WTC11 (cell line): ENCODE measurements around the gene SIGLEC1. TPM values are rescaled to one million over a fixed set of nuclear protein-coding genes. Genes with fewer than 3 reads are reported as not detected.
A peak's percentile ranks its signal among the peaks of the same experiment; 100 is the strongest.

ENCODE experiments used
- ATAC-seq: fragments of 200-7000 bp; cut with Tn5 transposase; 2 replicates; pipeline ENCODE4 v1.10.0; 2021; ENCODE audit warnings: mild to moderate bottlenecking, moderate library complexity
- CTCF ChIA-PET: fragments of 300-600 bp; sonication (Branson Sonifier 250); formaldehyde crosslinking; loops from one replicate; lab custom pipeline; 2021; ENCODE audit warnings: antibody characterized with exemption; lab: Charles Lee
- POLR2A ChIA-PET: fragments of 350-600 bp; sonication (Branson Sonifier 250); formaldehyde crosslinking; loops from one replicate; lab custom pipeline; 2021; ENCODE audit warnings: antibody characterized with exemption; lab: Charles Lee
- DNase-seq: peaks from one replicate; pipeline ENCODE4 v3.0.0; 2021; ENCODE audit warnings: low spot score
- H3K27ac Mint-ChIP-seq: 2 replicates; pipeline ENCODE4 v1.8.0; 2021; ENCODE audit warnings: mixed read lengths
- H3K27me3 Mint-ChIP-seq: 2 replicates; pipeline ENCODE4 v1.8.0; 2021; ENCODE audit warnings: low read depth, mild to moderate bottlenecking, moderate library complexity, mixed read lengths
- H3K36me3 Mint-ChIP-seq: 2 replicates; pipeline ENCODE4 v1.8.0; 2021; ENCODE audit warnings: mixed read lengths
- H3K4me1 Mint-ChIP-seq: 2 replicates; pipeline ENCODE4 v1.8.0; 2022; ENCODE audit warnings: mixed read lengths
- H3K4me3 Mint-ChIP-seq: 2 replicates; pipeline ENCODE4 v1.8.0; 2021; ENCODE audit warnings: mild to moderate bottlenecking, moderate library complexity, mixed read lengths
- H3K9me3 Mint-ChIP-seq: 2 replicates; pipeline ENCODE4 v1.8.0; 2021; ENCODE audit warnings: mixed read lengths
- ATF1 ChIP-seq: sonication (generic); formaldehyde crosslinking; IDR thresholded peaks from 2 replicates; pipeline ENCODE4 v1.8.1; 2023; ENCODE audit warnings: mild to moderate bottlenecking, moderate library complexity, missing genetic modification reagents
- GABPB1 ChIP-seq: sonication (generic); formaldehyde crosslinking; IDR thresholded peaks from 2 replicates; pipeline ENCODE4 v1.8.1; 2023; ENCODE audit warnings: mild to moderate bottlenecking, missing genetic modification reagents
- GTF2I ChIP-seq: fragments of 250-450 bp; sonication (Bioruptor Pico); conservative IDR thresholded peaks from 2 replicates; pipeline ENCODE4 v1.4.0; 2021; ENCODE audit warnings: mild to moderate bottlenecking
- HMGA2 ChIP-seq: fragments of 250-450 bp; sonication (Bioruptor Pico); IDR thresholded peaks from 2 replicates; pipeline ENCODE4 v1.4.0; 2021; ENCODE audit warnings: mild to moderate bottlenecking, moderate library complexity
- MXD4 ChIP-seq: fragments of 250-450 bp; sonication (Bioruptor Pico); IDR thresholded peaks from 2 replicates; pipeline ENCODE4 v1.8.0; 2021; ENCODE audit warnings: mild to moderate bottlenecking, moderate library complexity, borderline replicate concordance
- MYBL2 ChIP-seq: sonication (generic); formaldehyde crosslinking; IDR thresholded peaks from 2 replicates; pipeline ENCODE4 v1.8.1; 2023; ENCODE audit warnings: mild to moderate bottlenecking, moderate library complexity, missing genetic modification reagents
- NFATC4 ChIP-seq: fragments of 250-450 bp; sonication (Bioruptor Pico); IDR thresholded peaks from 2 replicates; pipeline ENCODE4 v1.9.0; 2021; ENCODE audit warnings: mild to moderate bottlenecking
- NFYB ChIP-seq: sonication (generic); formaldehyde crosslinking; conservative IDR thresholded peaks from 2 replicates; pipeline ENCODE4 v1.8.0; 2022; ENCODE audit warnings: low read depth, missing genetic modification reagents
- NR2C2 ChIP-seq: sonication (generic); formaldehyde crosslinking; IDR thresholded peaks from 2 replicates; pipeline ENCODE4 v1.8.0; 2022; ENCODE audit warnings: mild to moderate bottlenecking, missing genetic modification reagents
- RELA ChIP-seq: sonication (generic); formaldehyde crosslinking; IDR thresholded peaks from 2 replicates; pipeline ENCODE4 v1.8.1; 2022; ENCODE audit warnings: missing genetic modification reagents, mild to moderate bottlenecking, borderline replicate concordance
- SP1 ChIP-seq: sonication (generic); formaldehyde crosslinking; conservative IDR thresholded peaks from 2 replicates; pipeline ENCODE4 v1.8.1; 2022; ENCODE audit warnings: missing genetic modification reagents
- ZBTB21 ChIP-seq: sonication (generic); formaldehyde crosslinking; IDR thresholded peaks from 2 replicates; pipeline ENCODE4 v1.8.1; 2023; ENCODE audit warnings: mild to moderate bottlenecking, missing genetic modification reagents, borderline replicate concordance
- ZNF138 ChIP-seq: sonication (generic); formaldehyde crosslinking; conservative IDR thresholded peaks from 2 replicates; pipeline ENCODE4 v1.8.1; 2022; ENCODE audit warnings: mild to moderate bottlenecking, moderate library complexity, missing genetic modification reagents
- ZNF232 ChIP-seq: sonication (generic); formaldehyde crosslinking; IDR thresholded peaks from 2 replicates; pipeline ENCODE4 v1.8.0; 2022; ENCODE audit warnings: mild to moderate bottlenecking, missing genetic modification reagents
- ZNF396 ChIP-seq: fragments of 250-450 bp; sonication (Bioruptor Pico); IDR thresholded peaks from 2 replicates; pipeline ENCODE4 v1.8.0; 2021; ENCODE audit warnings: mild to moderate bottlenecking, moderate library complexity, borderline replicate concordance
- ZNF416 ChIP-seq: fragments of 250-450 bp; sonication (Bioruptor Pico); IDR thresholded peaks from 2 replicates; pipeline ENCODE4 v1.9.0; 2021; ENCODE audit warnings: mild to moderate bottlenecking, inconsistent platforms
- ZNF423 ChIP-seq: fragments of 250-450 bp; sonication (Bioruptor Pico); IDR thresholded peaks from 2 replicates; pipeline ENCODE4 v2.1.2; 2022; ENCODE audit warnings: mild to moderate bottlenecking, moderate library complexity
- total RNA-seq: library from RNA; stranded (reverse); gene quantifications from 3 replicates; pipeline ENCODE4 v1.2.3, GENCODE V29; 2021
- TF ChIP-seq, protein P1 (sequence below): sonication (generic); formaldehyde crosslinking; IDR thresholded peaks from 2 replicates; pipeline ENCODE4 v1.8.1; 2023; ENCODE audit warnings: mild to moderate bottlenecking, missing genetic modification reagents
- TF ChIP-seq, protein P2 (sequence below): fragments of 200-600 bp; IDR thresholded peaks from 2 replicates; pipeline ENCODE4 v1.8.0; 2022; ENCODE audit warnings: antibody characterized with exemption
- TF ChIP-seq, protein P3 (sequence below): sonication (generic); formaldehyde crosslinking; IDR thresholded peaks from 2 replicates; pipeline ENCODE4 v1.8.0; 2022; ENCODE audit warnings: mild to moderate bottlenecking, missing genetic modification reagents
- TF ChIP-seq, protein P4 (sequence below): sonication (generic); formaldehyde crosslinking; IDR thresholded peaks from 2 replicates; pipeline ENCODE4 v1.8.0; 2022; ENCODE audit warnings: mild to moderate bottlenecking, missing genetic modification reagents
- TF ChIP-seq, protein P5 (sequence below): fragments of 250-450 bp; sonication (Bioruptor Pico); IDR thresholded peaks from 2 replicates; pipeline ENCODE4 v1.9.0; 2021; ENCODE audit warnings: mild to moderate bottlenecking
- TF ChIP-seq, protein P6 (sequence below): sonication (generic); formaldehyde crosslinking; IDR thresholded peaks from 2 replicates; pipeline ENCODE4 v1.8.1; 2022; ENCODE audit warnings: mild to moderate bottlenecking, missing genetic modification reagents, moderate library complexity, borderline replicate concordance
- TF ChIP-seq, protein P7 (sequence below): sonication (generic); formaldehyde crosslinking; conservative IDR thresholded peaks from 2 replicates; pipeline ENCODE4 v1.8.1; 2023; ENCODE audit warnings: mild to moderate bottlenecking, low read depth, missing genetic modification reagents, moderate library complexity
- TF ChIP-seq, protein P8 (sequence below): sonication (generic); formaldehyde crosslinking; IDR thresholded peaks from 2 replicates; pipeline ENCODE4 v1.8.1; 2023; ENCODE audit warnings: mild to moderate bottlenecking, missing genetic modification reagents

The SIGLEC1 gene
- total RNA-seq, 1 experiment from 2014 or later: 0.04 TPM

DNA sequence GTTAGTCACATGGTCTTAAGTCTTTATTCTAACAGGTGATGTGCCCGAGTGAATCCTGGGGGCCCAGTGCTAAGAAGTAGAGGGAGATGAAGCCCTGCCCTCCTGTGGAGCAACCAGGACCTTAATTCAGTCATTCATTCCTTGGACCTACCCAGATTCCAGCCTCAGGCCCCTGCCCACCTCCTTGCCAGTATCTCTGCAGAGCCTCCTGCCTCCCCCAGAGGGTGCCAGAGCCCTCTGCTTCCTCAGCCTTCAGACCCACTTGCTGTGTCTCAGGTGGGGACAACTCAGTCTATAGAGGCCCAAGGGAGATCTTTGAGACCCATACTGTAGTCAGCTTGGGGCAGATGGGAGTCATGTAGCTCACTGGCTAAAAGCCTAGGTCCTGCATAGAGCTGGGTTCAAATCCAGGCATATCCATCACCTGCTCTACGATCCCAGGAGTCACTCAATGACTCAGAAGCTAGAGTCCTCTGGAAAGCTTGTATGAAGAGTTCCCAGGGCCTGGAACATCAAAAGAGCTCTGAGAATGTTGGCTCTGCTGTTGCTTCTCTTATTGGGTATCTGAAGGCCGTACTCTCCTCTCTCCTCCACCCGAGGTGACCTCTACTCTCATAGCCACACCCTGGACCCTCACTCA is 3.9 kb upstream of the SIGLEC1 start:
- ATAC-seq (peak; percentile 98), DNase-seq (peak; percentile 70)
- no peak for TF ChIP-seq MYBL2
- TF ChIP-seq, protein P1, sequence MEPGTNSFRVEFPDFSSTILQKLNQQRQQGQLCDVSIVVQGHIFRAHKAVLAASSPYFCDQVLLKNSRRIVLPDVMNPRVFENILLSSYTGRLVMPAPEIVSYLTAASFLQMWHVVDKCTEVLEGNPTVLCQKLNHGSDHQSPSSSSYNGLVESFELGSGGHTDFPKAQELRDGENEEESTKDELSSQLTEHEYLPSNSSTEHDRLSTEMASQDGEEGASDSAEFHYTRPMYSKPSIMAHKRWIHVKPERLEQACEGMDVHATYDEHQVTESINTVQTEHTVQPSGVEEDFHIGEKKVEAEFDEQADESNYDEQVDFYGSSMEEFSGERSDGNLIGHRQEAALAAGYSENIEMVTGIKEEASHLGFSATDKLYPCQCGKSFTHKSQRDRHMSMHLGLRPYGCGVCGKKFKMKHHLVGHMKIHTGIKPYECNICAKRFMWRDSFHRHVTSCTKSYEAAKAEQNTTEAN (CRISPR knock-in tag): no peak
- TF ChIP-seq, protein P2, sequence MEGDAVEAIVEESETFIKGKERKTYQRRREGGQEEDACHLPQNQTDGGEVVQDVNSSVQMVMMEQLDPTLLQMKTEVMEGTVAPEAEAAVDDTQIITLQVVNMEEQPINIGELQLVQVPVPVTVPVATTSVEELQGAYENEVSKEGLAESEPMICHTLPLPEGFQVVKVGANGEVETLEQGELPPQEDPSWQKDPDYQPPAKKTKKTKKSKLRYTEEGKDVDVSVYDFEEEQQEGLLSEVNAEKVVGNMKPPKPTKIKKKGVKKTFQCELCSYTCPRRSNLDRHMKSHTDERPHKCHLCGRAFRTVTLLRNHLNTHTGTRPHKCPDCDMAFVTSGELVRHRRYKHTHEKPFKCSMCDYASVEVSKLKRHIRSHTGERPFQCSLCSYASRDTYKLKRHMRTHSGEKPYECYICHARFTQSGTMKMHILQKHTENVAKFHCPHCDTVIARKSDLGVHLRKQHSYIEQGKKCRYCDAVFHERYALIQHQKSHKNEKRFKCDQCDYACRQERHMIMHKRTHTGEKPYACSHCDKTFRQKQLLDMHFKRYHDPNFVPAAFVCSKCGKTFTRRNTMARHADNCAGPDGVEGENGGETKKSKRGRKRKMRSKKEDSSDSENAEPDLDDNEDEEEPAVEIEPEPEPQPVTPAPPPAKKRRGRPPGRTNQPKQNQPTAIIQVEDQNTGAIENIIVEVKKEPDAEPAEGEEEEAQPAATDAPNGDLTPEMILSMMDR: peak; percentile 41; the same call in 1 of the 2 replicates
- TF ChIP-seq, protein P3, sequence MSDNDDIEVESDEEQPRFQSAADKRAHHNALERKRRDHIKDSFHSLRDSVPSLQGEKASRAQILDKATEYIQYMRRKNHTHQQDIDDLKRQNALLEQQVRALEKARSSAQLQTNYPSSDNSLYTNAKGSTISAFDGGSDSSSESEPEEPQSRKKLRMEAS (CRISPR knock-in tag): no peak
- TF ChIP-seq NFATC4 (CRISPR knock-in tag): no peak
- TF ChIP-seq, protein P4, sequence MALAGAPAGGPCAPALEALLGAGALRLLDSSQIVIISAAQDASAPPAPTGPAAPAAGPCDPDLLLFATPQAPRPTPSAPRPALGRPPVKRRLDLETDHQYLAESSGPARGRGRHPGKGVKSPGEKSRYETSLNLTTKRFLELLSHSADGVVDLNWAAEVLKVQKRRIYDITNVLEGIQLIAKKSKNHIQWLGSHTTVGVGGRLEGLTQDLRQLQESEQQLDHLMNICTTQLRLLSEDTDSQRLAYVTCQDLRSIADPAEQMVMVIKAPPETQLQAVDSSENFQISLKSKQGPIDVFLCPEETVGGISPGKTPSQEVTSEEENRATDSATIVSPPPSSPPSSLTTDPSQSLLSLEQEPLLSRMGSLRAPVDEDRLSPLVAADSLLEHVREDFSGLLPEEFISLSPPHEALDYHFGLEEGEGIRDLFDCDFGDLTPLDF (CRISPR knock-in tag): no peak
- TF ChIP-seq ZNF416 (CRISPR knock-in tag): no peak
- TF ChIP-seq ZNF423 (CRISPR knock-in tag): 0 out of 2 replicates have a peak, but pooled peaks have one; percentile 22
- TF ChIP-seq RELA: no peak
- ChIA-PET CTCF (interaction anchor here (0.6 to 3.6 kb wide), 30 partner anchors 10 to 369 kb away, joined by 3 to 88 read pairs (median 4); partner anchors contain the start of genes ADISSP, CENPB, MAVS and SPEF1), POLR2A (no interaction called here)
- Mint-ChIP-seq H3K4me3 (no peak overlapping the region), H3K36me3 (no peaks in the 10 kb centered on the region), H3K4me1 (peaks cover 8% of the 10 kb centered on the region), H3K27ac (0 out of 2 replicates have a peak overlapping the region, but pooled peaks have one; percentile 8), H3K9me3 (peaks cover 4% of the 10 kb centered on the region; the same call in 1 of the 2 replicates), H3K27me3 (no peaks in the 10 kb centered on the region)

DNA sequence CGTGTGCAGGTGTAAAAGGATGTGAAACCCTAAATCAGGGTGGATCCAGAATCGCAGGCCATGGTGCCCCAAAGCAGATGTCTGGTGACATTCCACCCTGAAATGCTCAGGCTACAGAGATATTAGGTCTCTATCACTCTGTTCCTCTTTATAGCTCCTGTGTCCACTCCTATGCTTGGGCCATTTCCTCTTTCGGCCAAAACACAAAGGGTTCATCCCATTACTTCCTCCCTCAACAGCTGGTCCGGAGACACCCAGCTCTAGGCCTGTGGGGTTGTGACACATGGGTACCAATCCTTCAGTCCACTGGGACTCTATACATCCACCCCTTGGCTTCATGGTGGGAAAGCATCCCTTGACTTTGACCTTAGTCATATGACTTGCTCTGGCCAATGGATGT is 1.7 kb upstream of the SIGLEC1 start:
- no peak overlapping the region for H3K27ac Mint-ChIP-seq
- DNase-seq (no peak), ATAC-seq (no peak)
- CTCF ChIA-PET: interaction anchor here (1.0 to 1.9 kb wide), 6 partner anchors 10 to 40 kb away, joined by 3 to 8 read pairs (median 4); no protein-coding TSS in a partner anchor
- H3K9me3 Mint-ChIP-seq: no peaks in the 10 kb centered on the region
- no peaks in the 10 kb centered on the region for H3K27me3 Mint-ChIP-seq
- POLR2A ChIA-PET: no interaction called here
- H3K36me3 Mint-ChIP-seq: no peaks in the 10 kb centered on the region
- TF ChIP-seq, protein P5, sequence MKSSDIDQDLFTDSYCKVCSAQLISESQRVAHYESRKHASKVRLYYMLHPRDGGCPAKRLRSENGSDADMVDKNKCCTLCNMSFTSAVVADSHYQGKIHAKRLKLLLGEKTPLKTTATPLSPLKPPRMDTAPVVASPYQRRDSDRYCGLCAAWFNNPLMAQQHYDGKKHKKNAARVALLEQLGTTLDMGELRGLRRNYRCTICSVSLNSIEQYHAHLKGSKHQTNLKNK: no peak
- TF ChIP-seq ATF1 (CRISPR knock-in tag): no peak
- TF ChIP-seq NR2C2 (CRISPR knock-in tag): no peak
- no peak for TF ChIP-seq MXD4
- TF ChIP-seq ZBTB21 (CRISPR knock-in tag): no peak
- TF ChIP-seq, protein P6, sequence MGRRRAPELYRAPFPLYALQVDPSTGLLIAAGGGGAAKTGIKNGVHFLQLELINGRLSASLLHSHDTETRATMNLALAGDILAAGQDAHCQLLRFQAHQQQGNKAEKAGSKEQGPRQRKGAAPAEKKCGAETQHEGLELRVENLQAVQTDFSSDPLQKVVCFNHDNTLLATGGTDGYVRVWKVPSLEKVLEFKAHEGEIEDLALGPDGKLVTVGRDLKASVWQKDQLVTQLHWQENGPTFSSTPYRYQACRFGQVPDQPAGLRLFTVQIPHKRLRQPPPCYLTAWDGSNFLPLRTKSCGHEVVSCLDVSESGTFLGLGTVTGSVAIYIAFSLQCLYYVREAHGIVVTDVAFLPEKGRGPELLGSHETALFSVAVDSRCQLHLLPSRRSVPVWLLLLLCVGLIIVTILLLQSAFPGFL: no peak
- no peak for TF ChIP-seq SP1 (CRISPR knock-in tag)
- TF ChIP-seq, protein P7, sequence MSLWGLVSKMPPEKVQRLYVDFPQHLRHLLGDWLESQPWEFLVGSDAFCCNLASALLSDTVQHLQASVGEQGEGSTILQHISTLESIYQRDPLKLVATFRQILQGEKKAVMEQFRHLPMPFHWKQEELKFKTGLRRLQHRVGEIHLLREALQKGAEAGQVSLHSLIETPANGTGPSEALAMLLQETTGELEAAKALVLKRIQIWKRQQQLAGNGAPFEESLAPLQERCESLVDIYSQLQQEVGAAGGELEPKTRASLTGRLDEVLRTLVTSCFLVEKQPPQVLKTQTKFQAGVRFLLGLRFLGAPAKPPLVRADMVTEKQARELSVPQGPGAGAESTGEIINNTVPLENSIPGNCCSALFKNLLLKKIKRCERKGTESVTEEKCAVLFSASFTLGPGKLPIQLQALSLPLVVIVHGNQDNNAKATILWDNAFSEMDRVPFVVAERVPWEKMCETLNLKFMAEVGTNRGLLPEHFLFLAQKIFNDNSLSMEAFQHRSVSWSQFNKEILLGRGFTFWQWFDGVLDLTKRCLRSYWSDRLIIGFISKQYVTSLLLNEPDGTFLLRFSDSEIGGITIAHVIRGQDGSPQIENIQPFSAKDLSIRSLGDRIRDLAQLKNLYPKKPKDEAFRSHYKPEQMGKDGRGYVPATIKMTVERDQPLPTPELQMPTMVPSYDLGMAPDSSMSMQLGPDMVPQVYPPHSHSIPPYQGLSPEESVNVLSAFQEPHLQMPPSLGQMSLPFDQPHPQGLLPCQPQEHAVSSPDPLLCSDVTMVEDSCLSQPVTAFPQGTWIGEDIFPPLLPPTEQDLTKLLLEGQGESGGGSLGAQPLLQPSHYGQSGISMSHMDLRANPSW: no peak
- no peak for TF ChIP-seq HMGA2 (CRISPR knock-in tag)
- TF ChIP-seq, protein P8, sequence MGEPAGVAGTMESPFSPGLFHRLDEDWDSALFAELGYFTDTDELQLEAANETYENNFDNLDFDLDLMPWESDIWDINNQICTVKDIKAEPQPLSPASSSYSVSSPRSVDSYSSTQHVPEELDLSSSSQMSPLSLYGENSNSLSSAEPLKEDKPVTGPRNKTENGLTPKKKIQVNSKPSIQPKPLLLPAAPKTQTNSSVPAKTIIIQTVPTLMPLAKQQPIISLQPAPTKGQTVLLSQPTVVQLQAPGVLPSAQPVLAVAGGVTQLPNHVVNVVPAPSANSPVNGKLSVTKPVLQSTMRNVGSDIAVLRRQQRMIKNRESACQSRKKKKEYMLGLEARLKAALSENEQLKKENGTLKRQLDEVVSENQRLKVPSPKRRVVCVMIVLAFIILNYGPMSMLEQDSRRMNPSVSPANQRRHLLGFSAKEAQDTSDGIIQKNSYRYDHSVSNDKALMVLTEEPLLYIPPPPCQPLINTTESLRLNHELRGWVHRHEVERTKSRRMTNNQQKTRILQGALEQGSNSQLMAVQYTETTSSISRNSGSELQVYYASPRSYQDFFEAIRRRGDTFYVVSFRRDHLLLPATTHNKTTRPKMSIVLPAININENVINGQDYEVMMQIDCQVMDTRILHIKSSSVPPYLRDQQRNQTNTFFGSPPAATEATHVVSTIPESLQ (CRISPR knock-in tag): no peak
- TF ChIP-seq GTF2I (CRISPR knock-in tag): no peak
- TF ChIP-seq ZNF396 (CRISPR knock-in tag): no peak
- no peak for TF ChIP-seq ZNF232 (CRISPR knock-in tag)
- TF ChIP-seq NFYB (CRISPR knock-in tag): no peak
- no peak for TF ChIP-seq ZNF138 (CRISPR knock-in tag)
- no peak for TF ChIP-seq GABPB1
- no peak overlapping the region for H3K4me3 Mint-ChIP-seq
- no peaks in the 10 kb centered on the region for H3K4me1 Mint-ChIP-seq
